Medulla oblongata (tissue), 1 donor: Measurements from ENCODE around the gene PPP1R12C.

Experiments used
- DNase-seq: peaks from one replicate; pipeline ENCODE4 v3.0.0-alpha.2; 2015; ENCODE audit errors: extremely low spot score

PPP1R12C gene

DNA sequence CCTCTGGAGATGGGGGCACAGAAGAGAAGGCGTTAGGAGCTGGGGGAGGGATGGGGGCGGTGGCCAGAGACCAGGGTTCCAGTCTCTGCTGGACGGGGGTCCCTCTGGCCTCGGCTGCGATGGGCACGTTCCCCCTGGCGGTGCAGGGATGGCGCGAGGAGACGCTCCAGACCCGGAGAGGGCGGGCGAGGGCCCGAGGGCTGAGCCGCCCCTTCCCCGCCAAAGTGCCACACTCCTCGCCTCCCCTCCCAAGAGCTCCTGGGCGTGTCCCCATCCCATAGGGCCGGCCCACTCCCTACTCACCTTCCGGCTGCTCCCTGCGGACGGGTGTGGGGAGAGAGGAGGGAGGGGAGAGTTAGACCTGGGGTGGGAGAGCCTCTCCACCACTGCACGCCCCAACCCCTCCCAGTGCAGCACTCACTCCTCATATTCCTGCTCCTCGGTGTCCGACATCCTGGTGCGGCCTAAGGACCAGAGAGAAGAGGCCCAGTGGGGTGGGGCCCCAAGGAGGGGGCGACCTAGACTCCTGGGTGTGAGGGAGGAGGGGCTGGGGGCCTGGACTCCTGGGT is 29.4 kb upstream of the PPP1R12C start:
- no peak for DNase-seq

GRCh38 chr19:55146078-55146704 is 28.8 kb upstream of the PPP1R12C start:
- DNase-seq: no peak

DNA sequence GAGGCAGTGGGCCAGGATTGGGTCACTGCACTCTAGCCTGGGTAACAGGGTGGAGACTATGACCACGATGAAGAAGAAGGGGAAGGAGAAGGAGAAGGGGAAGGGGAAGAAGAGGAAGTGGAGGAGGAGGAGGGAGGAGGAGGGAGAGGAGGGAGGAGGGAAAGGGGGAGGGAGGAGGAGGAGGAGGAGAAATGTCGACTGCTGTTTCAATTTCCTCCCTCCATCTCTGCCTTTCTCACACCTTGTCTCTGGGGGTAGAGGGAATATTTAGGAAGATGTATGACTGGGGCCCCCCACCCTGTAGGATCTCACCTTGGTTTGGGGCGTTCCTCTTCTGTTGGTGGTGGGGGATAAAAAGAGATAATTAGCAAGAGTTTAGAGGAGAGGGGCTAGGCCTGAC is 27.8 kb upstream of the PPP1R12C start:
- no peak for DNase-seq

- DNase-seq: no peak
Observed at GRCh38 chr19:55141696-55142095, 24.3 kb upstream of the PPP1R12C start.

GRCh38 chr19:55137915-55138314 is 20.5 kb upstream of the PPP1R12C start:
- DNase-seq: no peak

GRCh38 chr19:55136399-55137102 is 19.1 kb upstream of the PPP1R12C start:
- no peak for DNase-seq

DNA sequence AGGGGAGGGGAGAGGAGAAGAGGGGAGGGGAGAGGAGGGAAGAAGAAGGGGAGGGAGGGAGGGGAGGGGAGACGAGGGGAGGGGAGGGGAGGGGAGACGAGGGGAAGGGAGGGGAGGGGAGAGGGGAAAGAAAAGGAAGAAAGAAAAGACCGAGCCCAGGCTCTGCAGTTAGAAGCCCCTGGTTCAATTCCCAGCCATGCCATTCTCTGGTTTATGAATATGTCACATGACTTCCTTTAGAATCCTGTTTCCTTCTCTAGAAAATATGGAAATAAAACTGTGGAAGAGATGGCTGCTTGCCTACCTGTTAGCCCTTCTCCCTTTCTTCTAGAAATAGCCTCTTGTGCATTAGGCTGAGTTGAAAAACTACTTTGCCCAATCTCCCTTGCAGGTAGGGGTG is 17.3 kb upstream of the PPP1R12C start:
- DNase-seq: no peak

DNA sequence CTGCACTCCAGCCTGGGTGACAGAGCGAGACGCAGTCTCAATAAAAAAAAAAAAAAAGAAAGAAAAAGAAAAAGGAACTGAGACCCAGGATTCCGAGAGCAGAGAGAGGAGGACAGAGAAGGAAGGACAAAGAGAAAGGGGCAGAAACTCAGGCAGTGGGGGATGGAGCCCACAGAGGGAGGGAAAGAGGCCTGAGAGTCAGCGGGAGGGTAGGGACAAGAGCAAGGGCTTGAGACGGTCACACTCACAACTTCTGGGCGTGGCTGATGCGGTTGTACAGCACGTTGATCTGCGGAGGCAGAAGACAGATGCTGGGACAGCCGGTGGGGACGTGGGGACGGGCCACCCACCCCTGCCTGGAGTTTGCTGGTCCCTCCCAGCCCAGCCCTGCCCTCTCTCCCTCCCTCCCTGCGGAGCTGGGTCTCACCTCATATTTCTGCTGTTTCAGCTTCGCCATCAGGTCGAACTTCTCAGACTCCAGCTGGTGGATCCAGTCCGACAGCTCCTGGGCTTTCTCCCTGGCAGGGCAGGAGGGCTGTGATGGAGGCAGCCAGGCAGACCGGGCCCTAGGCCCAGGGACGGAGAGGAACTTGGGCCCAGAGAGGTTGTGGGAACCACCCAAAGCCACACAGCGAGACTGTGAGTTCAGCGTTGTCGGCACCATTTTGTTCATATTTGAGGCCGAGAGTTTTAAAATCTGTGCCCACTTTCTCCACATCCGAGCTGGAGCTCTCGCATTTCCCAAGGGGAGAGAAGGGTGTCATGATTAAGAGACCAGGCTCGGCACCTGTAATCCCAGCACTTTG is 16.4 kb upstream of the PPP1R12C start:
- DNase-seq: no peak

DNA sequence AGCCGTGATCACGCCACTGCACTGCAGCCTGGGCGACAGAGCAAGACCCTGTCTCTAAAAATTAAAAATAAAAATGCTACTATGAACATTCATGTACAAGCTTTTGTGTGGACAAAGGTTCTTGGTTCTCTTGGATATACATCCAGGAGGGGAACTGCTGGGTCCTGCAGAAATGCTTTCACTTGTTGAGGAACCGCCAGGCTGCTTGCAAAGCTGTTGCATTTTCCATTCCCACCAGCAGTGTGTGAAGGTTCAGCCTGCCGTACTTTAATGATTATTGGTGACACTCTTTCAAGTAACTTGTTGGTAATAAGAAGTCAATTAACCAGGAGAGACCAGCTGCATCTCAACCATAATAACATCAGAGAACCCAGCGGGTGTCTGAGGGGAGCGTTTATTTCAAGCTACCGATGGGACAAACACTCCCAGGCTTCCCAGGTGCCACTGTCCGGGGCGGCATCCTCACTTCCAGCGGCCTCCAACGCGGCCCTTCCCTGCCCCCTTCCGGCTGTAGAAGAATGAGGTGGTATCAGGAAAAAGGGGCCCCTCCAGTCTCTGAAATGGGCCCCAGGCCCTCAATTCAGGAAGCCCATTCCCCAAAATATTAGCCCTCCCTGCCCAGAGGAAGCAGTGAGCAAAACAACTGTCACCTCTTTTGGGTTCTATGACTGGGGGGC is 15.2 kb upstream of the PPP1R12C start:
- DNase-seq: no peak

DNA sequence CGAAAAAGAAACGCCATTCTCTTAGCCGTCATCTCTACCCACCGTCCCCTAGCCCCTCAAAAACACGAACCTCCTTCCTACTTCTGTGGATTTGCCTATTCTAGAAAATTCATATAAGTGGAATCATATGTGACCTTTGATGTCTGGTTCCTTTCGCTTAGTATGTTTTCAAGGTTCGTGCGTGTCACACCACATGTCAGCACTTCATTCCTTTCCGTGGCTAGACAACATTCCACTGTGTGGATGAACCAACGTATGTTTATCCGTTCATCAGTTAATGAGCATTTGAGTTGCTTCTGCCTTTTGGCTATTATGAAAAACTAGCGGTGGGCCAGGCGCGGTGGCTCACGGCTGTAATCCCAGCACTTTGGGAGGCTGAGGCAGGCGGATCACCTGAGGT is 14.0 kb upstream of the PPP1R12C start:
- no peak for DNase-seq

DNA sequence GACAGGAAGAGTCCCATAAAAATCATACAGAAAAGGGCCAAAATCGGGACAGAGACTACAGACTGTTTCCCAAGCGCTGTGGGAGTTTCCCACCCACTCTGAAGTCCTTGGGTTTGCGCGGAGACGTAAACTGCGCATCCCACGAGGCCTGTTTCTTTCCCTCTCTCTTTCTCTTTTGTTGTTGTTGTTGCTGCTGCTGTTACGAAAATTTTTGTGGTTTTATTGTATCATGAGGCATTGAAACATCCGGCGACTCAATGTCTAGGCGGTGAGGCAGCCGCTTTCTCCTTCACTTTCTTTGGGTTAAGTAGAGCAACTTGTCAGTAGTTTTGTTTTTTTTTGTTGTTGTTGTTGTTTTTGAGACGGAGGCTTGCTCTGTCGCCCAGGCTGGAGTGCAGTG is 1.6 kb upstream of the PPP1R12C start:
- no peak for DNase-seq

- peak; percentile 73 for DNase-seq
Observed at GRCh38 chr19:55118401-55118991, 1.1 kb upstream of the PPP1R12C start.

DNA sequence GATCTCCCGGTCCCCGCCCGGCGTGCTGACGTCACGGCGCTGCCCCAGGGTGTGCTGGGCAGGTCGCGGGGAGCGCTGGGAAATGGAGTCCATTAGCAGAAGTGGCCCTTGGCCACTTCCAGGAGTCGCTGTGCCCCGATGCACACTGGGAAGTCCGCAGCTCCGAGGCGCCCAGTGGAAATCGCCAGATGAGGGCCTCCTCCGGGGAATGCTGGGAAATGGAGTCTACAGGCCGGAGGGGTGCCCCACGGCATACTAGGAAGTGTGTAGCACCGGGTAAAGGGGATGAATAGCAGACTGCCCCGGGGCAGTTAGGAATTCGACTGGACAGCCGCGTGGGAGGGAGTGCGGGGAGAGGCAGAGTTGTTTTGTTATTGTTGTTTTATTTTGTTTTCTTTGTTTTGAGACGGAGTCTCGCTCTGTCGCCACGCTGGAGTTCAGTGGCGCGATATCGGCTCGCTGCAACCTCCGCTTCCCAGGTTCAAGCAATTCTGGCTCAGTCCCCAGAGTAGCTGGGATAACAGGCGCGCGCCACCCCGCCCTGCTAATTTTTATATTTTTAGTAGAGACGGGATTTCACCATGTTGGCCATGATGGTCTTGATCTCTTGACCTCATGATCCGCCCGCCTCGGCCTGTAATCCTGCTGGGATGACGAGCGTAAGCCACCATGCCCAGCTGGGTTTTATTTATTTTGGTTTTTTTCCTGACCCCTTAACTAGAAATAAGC is 390 bp upstream of the PPP1R12C start:
- peak; percentile 99 for DNase-seq

GRCh38 chr19:55116232-55116858 is 1.1 kb downstream of the PPP1R12C start:
- DNase-seq: peak; percentile 81

GRCh38 chr19:55115446-55116065 is 1.9 kb downstream of the PPP1R12C start:
- no peak for DNase-seq

DNA sequence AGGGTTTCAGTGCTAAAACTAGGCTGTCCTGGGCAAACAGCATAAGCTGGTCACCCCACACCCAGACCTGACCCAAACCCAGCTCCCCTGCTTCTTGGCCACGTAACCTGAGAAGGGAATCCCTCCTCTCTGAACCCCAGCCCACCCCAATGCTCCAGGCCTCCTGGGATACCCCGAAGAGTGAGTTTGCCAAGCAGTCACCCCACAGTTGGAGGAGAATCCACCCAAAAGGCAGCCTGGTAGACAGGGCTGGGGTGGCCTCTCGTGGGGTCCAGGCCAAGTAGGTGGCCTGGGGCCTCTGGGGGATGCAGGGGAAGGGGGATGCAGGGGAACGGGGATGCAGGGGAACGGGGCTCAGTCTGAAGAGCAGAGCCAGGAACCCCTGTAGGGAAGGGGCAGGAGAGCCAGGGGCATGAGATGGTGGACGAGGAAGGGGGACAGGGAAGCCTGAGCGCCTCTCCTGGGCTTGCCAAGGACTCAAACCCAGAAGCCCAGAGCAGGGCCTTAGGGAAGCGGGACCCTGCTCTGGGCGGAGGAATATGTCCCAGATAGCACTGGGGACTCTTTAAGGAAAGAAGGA is 2.8 kb downstream of the PPP1R12C start:
- no peak for DNase-seq

- DNase-seq: peak; percentile 79
Observed at GRCh38 chr19:55113570-55114039, 3.8 kb downstream of the PPP1R12C start.

GRCh38 chr19:55112777-55113569 is 4.5 kb downstream of the PPP1R12C start:
- DNase-seq: no peak
